B cell (primary cell): ENCODE results near the gene ZG16. TPM values are rescaled to one million over a fixed set of nuclear protein-coding genes. Genes with fewer than 3 reads are reported as not detected.

Experiments
- ATAC-seq: fragments of 200-7000 bp; cut with Tn5 transposase; one replicate; pipeline ENCODE4 v1.10.0; 2021; ENCODE audit warnings: low read depth, mild to moderate bottlenecking, moderate number of reproducible peaks, moderate library complexity
- CTCF ChIA-PET: fragments of 350-600 bp; sonication (Branson Sonifier 250); formaldehyde crosslinking; loops from one replicate; lab custom pipeline; 2021; ENCODE audit warnings: antibody characterized with exemption, inconsistent platforms; lab: Charles Lee
- POLR2A ChIA-PET: fragments of 350-600 bp; sonication (Branson Sonifier 250); formaldehyde crosslinking; loops from one replicate; lab custom pipeline; 2021; ENCODE audit warnings: antibody characterized with exemption; lab: Charles Lee
- DNase-seq: peaks from one replicate; pipeline ENCODE4 v3.0.0; 2013
- H2AFZ ChIP-seq: 2 replicates; pipeline ENCODE4 v1.6.1; 2012; ENCODE audit warnings: mild to moderate bottlenecking, low read depth, low read length; ENCODE audit not compliant: insufficient read depth, poor library complexity, severe bottlenecking
- H3K27ac ChIP-seq, 2 donors: 1 replicate in 1 of 2; 2 replicates in 1 of 2; pipeline ENCODE4 v1.5.1; 2012 to 2013; ENCODE audit warnings: low read length in 2 of 2, mild to moderate bottlenecking in 2 of 2, moderate library complexity in 1 of 2
- H3K27me3 ChIP-seq, 4 experiments: fragments of 200-600 bp in 1 of 4; sonication (generic) in 1 of 4; replicated peaks in 1 of 4; 1 replicate in 2 of 4; 2 replicates in 2 of 4; pipeline versions ENCODE4 v1.6.1 to v1.7.0; 2013 to 2016; ENCODE audit warnings: low read length in 3 of 4, mild to moderate bottlenecking in 2 of 4, mixed read lengths in 1 of 4, moderate library complexity in 1 of 4; ENCODE audit not compliant: insufficient read depth in 4 of 4, control insufficient read depth in 3 of 4; ENCODE audit errors: control extremely low read depth in 1 of 4
- H3K36me3 ChIP-seq, 2 experiments: replicated peaks in 1 of 2; 1 replicate in 1 of 2; 2 replicates in 1 of 2; pipeline versions ENCODE4 v1.6.1 to v1.7.1; 2013; ENCODE audit warnings: low read length in 1 of 2; ENCODE audit not compliant: insufficient read depth in 2 of 2, control insufficient read depth in 1 of 2; ENCODE audit errors: control extremely low read depth in 1 of 2, extremely low read depth in 1 of 2
- H3K4me1 ChIP-seq, 2 donors: fragments of 200-600 bp in 1 of 2; sonication (generic) in 1 of 2; 1 replicate in 1 of 2; 2 replicates in 1 of 2; pipeline versions ENCODE4 v1.5.1 to v1.6.1; 2013 to 2017; ENCODE audit warnings: low read length in 2 of 2; ENCODE audit not compliant: control insufficient read depth in 2 of 2, insufficient read depth in 2 of 2
- H3K4me2 ChIP-seq: replicated peaks from 2 replicates; pipeline ENCODE3; 2012; ENCODE audit warnings: mild to moderate bottlenecking, low read depth, low read length; ENCODE audit not compliant: poor library complexity, severe bottlenecking
- H3K4me3 ChIP-seq, 5 experiments: fragments of 200-600 bp in 1 of 5; sonication (generic) in 1 of 5; 1 replicate in 3 of 5; 2 replicates in 2 of 5; pipeline versions ENCODE4 v1.5.1 to v1.7.0; 2011 to 2016; ENCODE audit warnings: low read length in 4 of 5, mild to moderate bottlenecking in 4 of 5, low read depth in 2 of 5, control low read depth in 1 of 5, moderate library complexity in 1 of 5; ENCODE audit not compliant: insufficient read depth in 1 of 5; ENCODE audit errors: control extremely low read depth in 1 of 5, extremely low read depth in 1 of 5
- H3K79me2 ChIP-seq: fragments of 200-600 bp; sonication (generic); one replicate; pipeline ENCODE4 v1.6.0; 2016; ENCODE audit warnings: low read length; ENCODE audit not compliant: control insufficient read depth, insufficient read depth
- H3K9ac ChIP-seq: fragments of 200-600 bp; sonication (generic); 2 replicates; pipeline ENCODE4 v1.6.1; 2017; ENCODE audit warnings: mild to moderate bottlenecking, low read length, moderate library complexity
- H3K9me3 ChIP-seq, 3 donors: one replicate each; pipeline versions ENCODE4 v1.6.1 to v1.7.1; 2013; ENCODE audit warnings: low read length in 2 of 3; ENCODE audit not compliant: control insufficient read depth in 2 of 3, insufficient read depth in 1 of 3; ENCODE audit errors: control extremely low read depth in 1 of 3
- H4K20me1 ChIP-seq: 2 replicates; pipeline ENCODE4 v1.6.0; 2012; ENCODE audit warnings: mild to moderate bottlenecking, low read length; ENCODE audit not compliant: insufficient read depth, control insufficient read depth, poor library complexity, severe bottlenecking
- H3K27ac Mint-ChIP-seq: one replicate; pipeline ENCODE4 v1.8.0; 2021; ENCODE audit warnings: mixed read lengths
- H3K27me3 Mint-ChIP-seq: one replicate; pipeline ENCODE4 v1.8.0; 2021; ENCODE audit warnings: mixed read lengths
- H3K4me1 Mint-ChIP-seq: one replicate; pipeline ENCODE4 v1.8.0; 2021; ENCODE audit warnings: mixed read lengths
- H3K4me3 Mint-ChIP-seq: one replicate; pipeline ENCODE4 v1.8.0; 2021; ENCODE audit warnings: mixed read lengths
- H3K9me3 Mint-ChIP-seq: one replicate; pipeline ENCODE4 v1.8.0; 2022; ENCODE audit warnings: mixed read lengths; ENCODE audit not compliant: insufficient read depth
- CTCF ChIP-seq: fragments of 200-600 bp; IDR thresholded peaks from one replicate; pipeline ENCODE4 v1.8.0; 2022; ENCODE audit warnings: antibody characterized with exemption, mild to moderate bottlenecking
- EZH2 ChIP-seq: IDR thresholded peaks from 2 replicates; pipeline ENCODE4 v1.6.1; 2012; ENCODE audit warnings: borderline replicate concordance, low read depth, mild to moderate bottlenecking, moderate library complexity, low read length; ENCODE audit not compliant: insufficient read depth, poor library complexity, severe bottlenecking
- WGBS: methylation state at CpG from one replicate; pipeline ENCODE4 v1.1.5; 2013; ENCODE audit warnings: missing lambda C conversion rate; ENCODE audit not compliant: insufficient coverage; 5-methylcytosine and 5-hydroxymethylcytosine counted together
- intact Hi-C: fragments of 100-400 bp; cut with micrococcal nuclease; formaldehyde crosslinking; loops from one replicate; pipeline ENCODE4 v1.10.0; 2022
- polyA plus RNA-seq: library from polyadenylated mRNA; depleted of rRNA; stranded (reverse); fragments of >200 nt; gene quantifications from 2 replicates; pipeline ENCODE4 v1.2.3, GENCODE V29; 2012
- total RNA-seq, 2 donors: library from RNA; stranded (reverse); fragments of 120-200 nt in 1 of 2; gene quantifications; 1 replicate in 1 of 2; 2 replicates in 1 of 2; pipeline versions ENCODE4 v1.2.3 to v1.2.4, GENCODE V29; 2013 to 2022

ZG16 gene
- total and polyA plus RNA-seq, 2 donors (not counting 1 experiment from before 2014, with no cell fraction given), result 0.06 TPM; not detected in 1

GRCh38 chr16:29789775-29790182, 11.7 kb downstream of the ZG16 start:
- Histone ChIP-seq H4K20me1 (no peaks in the 10 kb centered on the region), H3K27me3 (no peaks in the 10 kb centered on the region), H3K4me2 (peak overlapping the region; percentile 98), H3K4me3 (peak overlapping the region; percentile 54 to 78 (median 65)), H3K9me3 (no peaks in the 10 kb centered on the region), H2AFZ (peak overlapping the region; percentile 89), H3K27ac (peak overlapping the region; percentile 74 to 75), H3K9ac (peak overlapping the region; percentile 66), H3K79me2 (peaks cover 41% of the 10 kb centered on the region), H3K4me1 (peaks cover 23 to 40% of the 10 kb centered on the region in 2 donors), H3K36me3 (no peaks in the 10 kb centered on the region)
- Mint-ChIP-seq H3K4me3 (peak overlapping the region; percentile 99), H3K4me1 (peaks cover 40% of the 10 kb centered on the region), H3K27me3 (no peaks in the 10 kb centered on the region), H3K9me3 (no peaks in the 10 kb centered on the region), H3K27ac (peak overlapping the region; percentile 99)
- no peak for ATAC-seq
- TF ChIP-seq CTCF (no peak), EZH2 (no peak)
- no peak for DNase-seq
- POLR2A ChIA-PET, result interaction anchor here (0.6 to 2.5 kb wide), 14 partner anchors 15 to 1444 kb away, joined by 3 to 24 read pairs (median 5); partner anchors contain the start of genes C16orf54, MAZ, PAGR1 and PRRT2
- CTCF ChIA-PET, result interaction anchor here (0.6 to 3.8 kb wide), 22 partner anchors 9 to 89 kb away, joined by 3 to 25 read pairs (median 6); partner anchors contain the start of genes MAZ, MVP and PAGR1
- intact Hi-C loops, result loop anchor here (1.0 to 5.0 kb wide), 7 partner anchors 16 to 207 kb away; partner anchors contain the start of genes CDIPT, INO80E, PAGR1 and TAOK2
- WGBS, result 78% methylated on average over 20 of the region's 20 CpGs
